GM19025 (cell line): ENCODE results near the gene LMTK2.

Experiments used
- ATAC-seq: cut with Tn5 transposase; IDR thresholded peaks from one replicate; pipeline ENCODE4 v1.9.1; 2021; ENCODE audit warnings: mild to moderate bottlenecking, low read depth, moderate library complexity; ENCODE audit not compliant: unreplicated experiment

The LMTK2 gene

GRCh38 chr7:98135984-98136383 lies 29.3 kb downstream of the LMTK2 start:
- no peak for ATAC-seq

- no peak for ATAC-seq
Observed at GRCh38 chr7:98136423-98136822, 29.8 kb downstream of the LMTK2 start.

- no peak for ATAC-seq
Observed at GRCh38 chr7:98137134-98137825, 30.6 kb downstream of the LMTK2 start.

GRCh38 chr7:98137826-98138151 lies 31.1 kb downstream of the LMTK2 start:
- peak; percentile 63 for ATAC-seq

GRCh38 chr7:98138672-98139071 lies 32.0 kb downstream of the LMTK2 start:
- no peak for ATAC-seq

- ATAC-seq, result no peak
Observed at GRCh38 chr7:98142658-98143057, 36.0 kb downstream of the LMTK2 start.

- ATAC-seq, result no peak
Observed at GRCh38 chr7:98148607-98149006, 41.9 kb downstream of the LMTK2 start.

GRCh38 chr7:98149116-98149692 lies 42.5 kb downstream of the LMTK2 start:
- ATAC-seq, result no peak

- no peak for ATAC-seq
Observed at GRCh38 chr7:98151884-98152283, 45.2 kb downstream of the LMTK2 start.

- no peak for ATAC-seq
Observed at GRCh38 chr7:98156700-98157099, 50.0 kb downstream of the LMTK2 start.

GRCh38 chr7:98157761-98158160 lies 51.1 kb downstream of the LMTK2 start:
- no peak for ATAC-seq

GRCh38 chr7:98162758-98163157 lies 56.1 kb downstream of the LMTK2 start:
- ATAC-seq, result no peak

GRCh38 chr7:98163269-98163668 lies 56.6 kb downstream of the LMTK2 start:
- no peak for ATAC-seq

GRCh38 chr7:98163704-98164494 lies 57.2 kb downstream of the LMTK2 start:
- no peak for ATAC-seq

GRCh38 chr7:98165827-98166667 lies 59.4 kb downstream of the LMTK2 start:
- no peak for ATAC-seq

- no peak for ATAC-seq
Observed at GRCh38 chr7:98166668-98166970, 60.0 kb downstream of the LMTK2 start.

GRCh38 chr7:98167653-98168052 lies 61.0 kb downstream of the LMTK2 start:
- ATAC-seq, result no peak

- no peak for ATAC-seq
Observed at GRCh38 chr7:98168181-98168903, 61.7 kb downstream of the LMTK2 start.

GRCh38 chr7:98168904-98169621 lies 62.4 kb downstream of the LMTK2 start:
- ATAC-seq, result no peak

- ATAC-seq, result no peak
Observed at GRCh38 chr7:98170966-98171365, 64.3 kb downstream of the LMTK2 start.
